Keratinocyte (primary cell): ENCODE results near the gene LRRC28.

Experiments used
- CTCF ChIP-seq, 3 experiments: IDR thresholded peaks in 1 of 3; conservative IDR thresholded peaks in 1 of 3; optimal IDR thresholded peaks in 1 of 3; 2 replicates in 2 of 3; 3 replicates in 1 of 3; pipeline versions ENCODE3 to v1.5.1; 2011; ENCODE audit warnings: low read length in 3 of 3, mild to moderate bottlenecking in 3 of 3, moderate library complexity in 2 of 3, control low read depth in 1 of 3, inconsistent platforms in 1 of 3; ENCODE audit not compliant: insufficient read depth in 2 of 3; ENCODE audit errors: extremely low read depth in 1 of 3
- EZH2 ChIP-seq: IDR thresholded peaks from one replicate; pipeline ENCODE4 v1.6.1; 2012; ENCODE audit warnings: inconsistent platforms, mild to moderate bottlenecking, low read length, moderate library complexity

GRCh38 chr15:99247062-99247461 lies 4.2 kb upstream of the LRRC28 start:
- no peak for TF ChIP-seq CTCF (optimal IDR thresholded peaks at IDR 0.05 in 1 of 3, IDR thresholded peaks at IDR 0.05 in 1 of 3, conservative IDR thresholded peaks at IDR 0.05 in 1 of 3; ENCODE audit: extremely low read depth in 1 of 3, insufficient read depth in 2 of 3, low read length in 3 of 3)
- no peak for TF ChIP-seq EZH2
